Lung (tissue), 12 donors: ENCODE results near the gene LRTM1. TPM values are rescaled to one million over a fixed set of nuclear protein-coding genes. Genes with fewer than 3 reads are reported as not detected.

ENCODE experiments used
- ATAC-seq: fragments of 200-7000 bp; cut with Tn5 transposase; one replicate; pipeline ENCODE4 v1.9.1; 2020; ENCODE audit warnings: moderate number of reproducible peaks; ENCODE audit not compliant: insufficient read depth, low FRiP score
- DNase-seq, 3 donors: peaks; one replicate each; pipeline ENCODE4 v3.0.0-alpha.2; 2013 to 2017
- H3K27ac ChIP-seq, 2 donors: one replicate each; pipeline ENCODE4 v1.5.1; 2013; ENCODE audit warnings: mild to moderate bottlenecking in 2 of 2, moderate library complexity in 2 of 2, control low read depth in 1 of 2, inconsistent platforms in 1 of 2, low read depth in 1 of 2, low read length in 1 of 2
- H3K27me3 ChIP-seq, 3 donors: one replicate each; pipeline ENCODE4 v1.5.1; 2013; ENCODE audit warnings: low read length in 2 of 3; ENCODE audit not compliant: control insufficient read depth in 3 of 3, insufficient read depth in 3 of 3
- H3K36me3 ChIP-seq, 4 donors: one replicate each; pipeline ENCODE4 v1.5.1; 2013; ENCODE audit warnings: low read length in 4 of 4, mild to moderate bottlenecking in 1 of 4, moderate library complexity in 1 of 4; ENCODE audit not compliant: control insufficient read depth in 4 of 4, insufficient read depth in 4 of 4
- H3K4me1 ChIP-seq, 5 donors: one replicate each; pipeline ENCODE4 v1.5.1; 2013; ENCODE audit warnings: low read length in 5 of 5, mild to moderate bottlenecking in 2 of 5, moderate library complexity in 1 of 5; ENCODE audit not compliant: control insufficient read depth in 5 of 5, insufficient read depth in 5 of 5
- H3K4me3 ChIP-seq: one replicate; pipeline ENCODE4 v1.5.1; 2013; ENCODE audit warnings: mild to moderate bottlenecking, control low read depth, moderate library complexity
- H3K9ac ChIP-seq, 2 donors: one replicate each; pipeline ENCODE4 v1.5.1; 2013; ENCODE audit warnings: low read length in 2 of 2, control low read depth in 1 of 2; ENCODE audit not compliant: insufficient read depth in 1 of 2
- H3K9me3 ChIP-seq, 4 donors: one replicate each; pipeline ENCODE4 v1.5.1; 2013; ENCODE audit warnings: low read length in 3 of 4, mild to moderate bottlenecking in 1 of 4, moderate library complexity in 1 of 4; ENCODE audit not compliant: control insufficient read depth in 4 of 4, insufficient read depth in 3 of 4
- WGBS, 2 donors: extraction: QIAGEN DNeasy Blood & Tissue Kit; methylation state at CpG; one replicate each; pipeline ENCODE4 v1.1.7; 2013; 5-methylcytosine and 5-hydroxymethylcytosine counted together
- polyA plus RNA-seq, 2 donors: library from polyadenylated mRNA; stranded (reverse); fragments of 200-250 nt; gene quantifications; one replicate each; pipeline ENCODE4 v1.2.1, GENCODE V29; 2013
- total RNA-seq, 2 donors: library from RNA; depleted of rRNA in 1 of 2; stranded (reverse); fragments of >200 nt in 1 of 2; gene quantifications; one replicate each; pipeline ENCODE4 v1.2.1, GENCODE V29; 2014 to 2021
- TF ChIP-seq, protein P1 (sequence below): IDR thresholded peaks from 2 replicates; pipeline ENCODE4 v1.5.1; 2012; ENCODE audit warnings: mild to moderate bottlenecking; ENCODE audit errors: control extremely low read depth, extremely low read depth
- donor health status: control.
- donor health status: control.
- donor health status: Bipolar disorder and iron deficiency.
- donor health status: healthy.
- donor health status: DM: yes; HTN: yes; CAD: no.

The LRTM1 gene
- total and polyA plus RNA-seq, 4 donors: not detected

DNA sequence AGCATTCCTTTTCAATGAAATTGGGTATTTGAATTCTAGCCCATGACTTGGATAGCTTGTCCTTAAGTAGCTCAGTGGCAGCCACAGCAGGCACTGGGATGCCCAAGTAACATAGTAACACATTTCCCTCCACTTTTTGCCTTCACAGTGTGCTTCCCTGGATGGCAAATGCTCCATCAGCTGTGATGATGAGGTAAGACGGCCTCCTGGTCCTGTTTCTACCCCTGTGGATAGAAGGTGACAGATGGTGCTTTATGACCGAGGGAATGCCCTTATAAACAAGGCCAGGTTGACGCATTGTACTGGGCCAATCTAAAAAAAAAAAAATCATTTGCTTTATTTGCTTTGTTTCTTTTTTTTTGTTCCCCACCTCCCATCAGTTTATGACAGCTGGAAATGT lies 41.8 kb upstream of the LRTM1 start:
- Histone ChIP-seq H3K9ac (no peak overlapping the region), H3K9me3 (no peaks in the 10 kb centered on the region), H3K27me3 (no peaks in the 10 kb centered on the region), H3K36me3 (no peaks in the 10 kb centered on the region), H3K4me1 (peaks cover 0 to 6% (median 0%) of the 10 kb centered on the region in 5 donors), H3K4me3 (no peak overlapping the region), H3K27ac (no peak overlapping the region)
- DNase-seq (no peak), ATAC-seq (no peak)
- 89 to 93% methylated on average over 3 of the region's 3 CpGs for WGBS, 2 donors
- TF ChIP-seq, protein P1, sequence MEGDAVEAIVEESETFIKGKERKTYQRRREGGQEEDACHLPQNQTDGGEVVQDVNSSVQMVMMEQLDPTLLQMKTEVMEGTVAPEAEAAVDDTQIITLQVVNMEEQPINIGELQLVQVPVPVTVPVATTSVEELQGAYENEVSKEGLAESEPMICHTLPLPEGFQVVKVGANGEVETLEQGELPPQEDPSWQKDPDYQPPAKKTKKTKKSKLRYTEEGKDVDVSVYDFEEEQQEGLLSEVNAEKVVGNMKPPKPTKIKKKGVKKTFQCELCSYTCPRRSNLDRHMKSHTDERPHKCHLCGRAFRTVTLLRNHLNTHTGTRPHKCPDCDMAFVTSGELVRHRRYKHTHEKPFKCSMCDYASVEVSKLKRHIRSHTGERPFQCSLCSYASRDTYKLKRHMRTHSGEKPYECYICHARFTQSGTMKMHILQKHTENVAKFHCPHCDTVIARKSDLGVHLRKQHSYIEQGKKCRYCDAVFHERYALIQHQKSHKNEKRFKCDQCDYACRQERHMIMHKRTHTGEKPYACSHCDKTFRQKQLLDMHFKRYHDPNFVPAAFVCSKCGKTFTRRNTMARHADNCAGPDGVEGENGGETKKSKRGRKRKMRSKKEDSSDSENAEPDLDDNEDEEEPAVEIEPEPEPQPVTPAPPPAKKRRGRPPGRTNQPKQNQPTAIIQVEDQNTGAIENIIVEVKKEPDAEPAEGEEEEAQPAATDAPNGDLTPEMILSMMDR: no peak

DNA sequence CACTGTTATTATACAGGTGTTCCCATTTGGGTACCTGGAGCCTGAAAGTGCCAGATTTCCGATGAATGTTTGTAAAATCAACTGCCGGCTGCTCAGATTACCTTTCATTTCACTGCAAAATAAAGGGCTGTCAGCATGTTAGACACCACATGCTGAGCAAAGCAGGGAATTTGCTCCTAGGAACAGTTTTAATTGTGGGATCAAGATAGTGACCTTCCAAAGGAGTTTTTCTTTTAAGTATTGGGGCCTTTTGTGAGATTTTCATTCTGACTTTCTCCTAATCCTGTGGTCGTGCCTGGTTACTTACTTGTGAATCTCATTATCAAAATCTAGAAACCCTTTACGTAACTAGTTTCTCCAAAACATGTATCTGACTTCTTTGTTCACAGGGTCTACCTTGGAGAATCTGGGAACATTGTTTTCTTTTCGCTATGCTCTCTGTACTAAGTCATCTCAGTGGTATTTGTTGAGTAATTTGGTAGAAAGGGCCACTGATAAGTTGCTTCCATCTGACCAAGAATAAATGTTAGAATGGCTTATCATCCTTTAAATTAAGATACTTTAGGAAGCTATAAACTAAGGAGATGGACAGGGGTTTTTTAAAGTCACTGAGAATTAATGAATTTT lies 40.8 kb upstream of the LRTM1 start:
- H3K27ac ChIP-seq: no peak overlapping the region
- 84 to 86% methylated on average over 5 of the region's 5 CpGs for WGBS, 2 donors
- DNase-seq (no peak), ATAC-seq (no peak)
- H3K9me3 ChIP-seq: no peaks in the 10 kb centered on the region
- H3K4me1 ChIP-seq: peaks cover 0 to 6% (median 0%) of the 10 kb centered on the region in 5 donors
- H3K36me3 ChIP-seq: no peaks in the 10 kb centered on the region
- no peak overlapping the region for H3K4me3 ChIP-seq
- TF ChIP-seq, protein P1: no peak
- H3K27me3 ChIP-seq: no peaks in the 10 kb centered on the region
- no peak overlapping the region for H3K9ac ChIP-seq

DNA sequence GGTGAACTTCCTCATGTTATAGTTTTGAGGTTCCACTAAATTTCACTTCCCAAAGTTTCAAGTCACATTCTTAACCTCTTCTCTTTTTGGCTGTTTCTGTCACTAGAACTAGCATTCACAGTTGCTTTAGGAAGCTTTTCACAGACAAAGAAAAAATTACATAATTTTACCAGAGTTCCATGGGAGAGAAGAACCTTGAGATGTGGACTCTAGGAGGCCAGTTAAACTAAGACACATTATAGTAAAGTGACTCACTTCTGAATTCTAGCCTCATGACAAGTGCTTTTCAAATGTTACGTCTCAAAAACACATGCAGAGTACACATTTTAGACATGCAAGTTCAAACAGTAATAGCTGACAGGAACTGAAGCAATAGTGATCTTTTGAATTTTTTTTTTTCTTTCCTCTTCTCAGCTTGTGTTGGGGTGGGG lies 39.9 kb upstream of the LRTM1 start:
- Histone ChIP-seq H3K36me3 (no peaks in the 10 kb centered on the region), H3K27me3 (no peaks in the 10 kb centered on the region), H3K9me3 (no peaks in the 10 kb centered on the region), H3K27ac (no peak overlapping the region), H3K9ac (no peak overlapping the region), H3K4me1 (peaks cover 0 to 6% (median 0%) of the 10 kb centered on the region in 5 donors), H3K4me3 (no peak overlapping the region)
- DNase-seq (peak in 2 of 3 donors; percentile 21 to 36), ATAC-seq (no peak)
- TF ChIP-seq, protein P1: no peak
- 37 to 38% methylated on average over 1 of the region's 1 CpG for WGBS, 2 donors

DNA sequence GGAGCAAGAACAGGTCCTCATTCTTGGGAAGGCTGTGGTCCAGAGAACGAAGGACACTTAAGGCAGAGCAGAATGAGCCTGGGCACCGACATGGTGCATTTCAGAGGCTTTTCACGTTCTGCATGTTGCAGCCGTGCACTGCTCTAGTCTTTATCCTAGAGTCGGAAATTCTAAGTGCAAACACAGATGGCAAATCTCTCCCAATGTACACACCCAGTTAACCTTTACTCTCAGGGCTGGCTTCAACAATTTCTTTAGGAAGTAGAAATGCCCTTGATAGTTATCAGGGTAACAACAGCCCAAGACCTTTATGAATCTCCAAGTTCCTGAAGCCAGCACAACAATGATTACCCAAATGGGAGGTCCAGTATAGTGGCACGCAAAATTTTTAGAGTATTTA lies 39.1 kb upstream of the LRTM1 start:
- Histone ChIP-seq H3K27ac (no peak overlapping the region), H3K9ac (no peak overlapping the region), H3K9me3 (no peaks in the 10 kb centered on the region), H3K4me3 (no peak overlapping the region), H3K4me1 (peaks cover 0 to 6% (median 0%) of the 10 kb centered on the region in 5 donors), H3K36me3 (no peaks in the 10 kb centered on the region), H3K27me3 (no peaks in the 10 kb centered on the region)
- 53 to 76% methylated on average over 6 of the region's 6 CpGs for WGBS, 2 donors
- TF ChIP-seq, protein P1: no peak
- ATAC-seq: no peak
- DNase-seq: no peak
